NB4 (cell line): ENCODE data around the gene ETV3L.

ENCODE experiments used
- CTCF ChIP-seq: IDR thresholded peaks from one replicate; pipeline ENCODE4 v1.5.1; 2012; ENCODE audit warnings: low read depth, low read length
- MYC ChIP-seq: IDR thresholded peaks from 2 replicates; pipeline ENCODE4 v1.6.1; 2011; ENCODE audit warnings: low read depth, low read length
- POLR2A ChIP-seq: IDR thresholded peaks from 2 replicates; pipeline ENCODE4 v1.6.1; 2011; ENCODE audit warnings: mild to moderate bottlenecking; ENCODE audit not compliant: insufficient read length; ENCODE audit errors: extremely low read depth
- TF ChIP-seq, protein P1 (sequence below): IDR thresholded peaks from 2 replicates; pipeline ENCODE4 v1.6.1; 2011; ENCODE audit warnings: low read depth, low read length

GRCh38 chr1:157103268-157103667, 3.7 kb upstream of the ETV3L start:
- TF ChIP-seq CTCF: no peak
- TF ChIP-seq, protein P1, sequence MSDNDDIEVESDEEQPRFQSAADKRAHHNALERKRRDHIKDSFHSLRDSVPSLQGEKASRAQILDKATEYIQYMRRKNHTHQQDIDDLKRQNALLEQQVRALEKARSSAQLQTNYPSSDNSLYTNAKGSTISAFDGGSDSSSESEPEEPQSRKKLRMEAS: no peak
- TF ChIP-seq MYC: no peak
- TF ChIP-seq POLR2A: no peak
